Measurements from ENCODE around the gene EGLN1. TPM values are rescaled to one million over a fixed set of nuclear protein-coding genes. Genes with fewer than 3 reads are reported as not detected.

EGLN1 gene
- polyA plus RNA-seq, 1 of the 3 experiments (the other 2 are of a cell fraction): 10.7 TPM

DNA sequence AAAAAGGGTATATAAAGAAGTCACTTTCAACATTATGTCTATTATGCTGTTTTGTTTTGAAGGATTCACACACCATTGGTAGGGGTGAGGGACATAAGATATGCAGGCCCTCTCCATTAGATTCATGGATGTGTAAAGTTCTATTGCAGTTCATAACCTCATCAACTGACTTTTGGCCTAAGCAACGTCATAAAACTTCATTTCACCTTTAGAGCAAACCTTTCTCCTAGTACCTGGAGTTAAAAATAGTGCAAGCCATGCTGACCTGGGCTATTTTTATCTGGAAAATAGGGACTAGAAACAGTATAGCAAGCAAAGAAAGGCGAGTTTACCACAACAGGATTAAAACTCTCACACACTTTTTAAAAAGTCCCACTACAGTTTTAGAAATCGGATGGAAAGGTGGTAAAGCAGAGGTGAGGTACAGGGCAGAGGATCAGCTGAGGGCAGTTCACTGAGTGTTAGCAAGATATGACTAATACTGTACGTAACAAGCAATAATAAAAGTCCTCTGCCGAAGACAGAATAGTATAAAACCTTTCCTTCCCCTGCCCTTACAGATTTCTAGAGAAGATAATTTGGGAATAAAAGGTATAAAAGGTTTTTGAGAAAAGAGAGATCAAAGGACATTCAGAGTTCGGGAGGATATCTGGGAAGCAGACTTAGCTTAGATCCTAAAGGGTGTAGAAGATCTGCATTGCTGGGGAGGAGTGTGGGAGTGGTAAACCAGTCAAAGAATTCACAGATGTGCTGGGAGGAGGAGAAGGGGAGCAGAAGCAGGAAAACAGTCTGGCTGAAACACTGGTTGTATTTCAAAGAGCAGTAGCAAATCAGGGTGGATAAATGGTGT lies 14.3 kb downstream of the EGLN1 start:
- CTCF ChIA-PET: interaction anchor here (1.4 to 1.7 kb wide), 2 partner anchors 10 to 19 kb away, joined by 4 to 5 read pairs; no protein-coding TSS in a partner anchor
- Histone ChIP-seq H3K9ac (peak overlapping the region; percentile 37; the same call in 1 of the 2 replicates), H3F3A (replicated peaks; ENCODE audit: insufficient read depth) (peaks cover 12% of the 10 kb centered on the region)

DNA sequence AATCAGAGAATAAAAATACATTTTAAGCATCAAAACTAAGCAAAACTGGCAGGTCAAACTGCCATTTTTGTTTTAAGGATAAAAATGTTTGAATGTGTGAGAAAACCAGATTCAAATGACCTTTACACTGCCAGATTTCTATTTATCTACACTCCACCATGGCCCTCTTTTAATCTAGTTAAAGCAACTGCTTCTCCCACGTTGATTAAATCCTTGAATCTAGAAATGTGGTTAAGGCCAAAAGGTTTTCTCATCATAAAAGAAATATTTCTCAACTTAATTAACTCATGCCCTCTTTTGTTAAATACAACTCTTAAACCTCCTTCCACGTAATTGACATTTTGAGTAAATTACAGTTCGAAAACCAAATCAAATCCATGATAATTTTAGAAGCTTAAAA lies 15.0 kb downstream of the EGLN1 start:
- TF ChIP-seq SMC3 (IDR thresholded peaks at IDR 0.05; ENCODE audit: low read depth, low read length): no peak
- TF ChIP-seq CHD2 (IDR thresholded peaks at IDR 0.05; ENCODE audit: low read length, partially characterized antibody): no peak
- TF ChIP-seq CTCF (IDR thresholded peaks at IDR 0.05): no peak
- no peak for TF ChIP-seq RCOR1 (IDR thresholded peaks at IDR 0.05; ENCODE audit: low read length)
- TF ChIP-seq, protein P1, sequence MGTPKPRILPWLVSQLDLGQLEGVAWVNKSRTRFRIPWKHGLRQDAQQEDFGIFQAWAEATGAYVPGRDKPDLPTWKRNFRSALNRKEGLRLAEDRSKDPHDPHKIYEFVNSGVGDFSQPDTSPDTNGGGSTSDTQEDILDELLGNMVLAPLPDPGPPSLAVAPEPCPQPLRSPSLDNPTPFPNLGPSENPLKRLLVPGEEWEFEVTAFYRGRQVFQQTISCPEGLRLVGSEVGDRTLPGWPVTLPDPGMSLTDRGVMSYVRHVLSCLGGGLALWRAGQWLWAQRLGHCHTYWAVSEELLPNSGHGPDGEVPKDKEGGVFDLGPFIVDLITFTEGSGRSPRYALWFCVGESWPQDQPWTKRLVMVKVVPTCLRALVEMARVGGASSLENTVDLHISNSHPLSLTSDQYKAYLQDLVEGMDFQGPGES (IDR thresholded peaks at IDR 0.05; ENCODE audit: low read depth, low read length): no peak
- no peak for TF ChIP-seq MAX (IDR thresholded peaks at IDR 0.05; ENCODE audit: low read depth)
- TF ChIP-seq USF2 (IDR thresholded peaks at IDR 0.05; ENCODE audit: borderline replicate concordance, low read depth, low read length): no peak
- no peak for TF ChIP-seq RFX5 (IDR thresholded peaks at IDR 0.05; ENCODE audit: low read length)
- TF ChIP-seq MXI1 (IDR thresholded peaks at IDR 0.05; ENCODE audit: low read depth, low read length): no peak
- TF ChIP-seq POLR2AphosphoS5 (IDR thresholded peaks at IDR 0.05; ENCODE audit: low read depth, low read length): no peak
- no peak for TF ChIP-seq TCF12 (IDR thresholded peaks at IDR 0.05)
- no peak for TF ChIP-seq SIN3A (IDR thresholded peaks at IDR 0.05; ENCODE audit: borderline replicate concordance, low read depth, low read length)
- H3K9ac ChIP-seq: no peak overlapping the region
- peaks cover 29% of the 10 kb centered on the region for H4K20me1 ChIP-seq (ENCODE audit: insufficient read depth)
- H3K9me3 ChIP-seq: no peaks in the 10 kb centered on the region
- H3K27ac ChIP-seq (ENCODE audit: low read depth in 2 of 2, low read length in 1 of 2): peak overlapping the region; percentile 65 to 83; a peak in 3 of 4 replicates
- H3F3A ChIP-seq (replicated peaks; ENCODE audit: insufficient read depth): peaks cover 12% of the 10 kb centered on the region
- no peak overlapping the region; a peak in 1 of 4 replicates for H3K4me3 ChIP-seq (ENCODE audit: low read depth in 2 of 2, low read length in 1 of 2)
- H3K79me2 ChIP-seq (ENCODE audit: insufficient read depth): peaks cover 98% of the 10 kb centered on the region
- POLR2A ChIA-PET: no interaction called here
- no peaks in the 10 kb centered on the region for H3K9me2 ChIP-seq
- WGBS (ENCODE audit: low lambda C conversion rate): 57% methylated on average over 3 of the region's 3 CpGs
- H3K27me3 ChIP-seq (ENCODE audit: insufficient read depth): no peaks in the 10 kb centered on the region
- 0 out of 2 replicates have a peak overlapping the region, but pooled peaks have one; percentile 73 for H3K4me2 ChIP-seq
- DNase-seq: no peak
- peaks cover 13 to 26% of the 10 kb centered on the region in 2 experiments for H3K4me1 ChIP-seq (ENCODE audit: control insufficient read depth in 1 of 2, insufficient read depth in 2 of 2, low read depth in 1 of 2, low read length in 1 of 2)
- no peak overlapping the region for H2AFZ ChIP-seq (ENCODE audit: low read depth)
- CTCF ChIA-PET: interaction anchor here (1.7 kb wide), 1 partner anchor 19 kb away, joined by 5 read pairs; no protein-coding TSS in a partner anchor
- peaks cover 0 to 2% of the 10 kb centered on the region in 2 experiments for H3K36me3 ChIP-seq (replicated peaks in 1 of 2; ENCODE audit: control insufficient read depth in 1 of 2, insufficient read depth in 2 of 2, low read length in 1 of 2)

More for the DNA sequence above, 14.3 kb downstream of the EGLN1 start:
- Histone ChIP-seq H3K27me3 (ENCODE audit: insufficient read depth) (no peaks in the 10 kb centered on the region), H3K9me2 (no peaks in the 10 kb centered on the region), H3K36me3 (replicated peaks in 1 of 2; ENCODE audit: control insufficient read depth in 1 of 2, insufficient read depth in 2 of 2, low read length in 1 of 2) (peaks cover 5 to 6% of the 10 kb centered on the region in 2 experiments), H3K4me3 (ENCODE audit: low read depth in 2 of 2, low read length in 1 of 2) (peak overlapping the region in 1 of 2 experiments; percentile 36; a peak in 3 of 4 replicates), H3K4me1 (ENCODE audit: control insufficient read depth in 1 of 2, insufficient read depth in 2 of 2, low read depth in 1 of 2, low read length in 1 of 2) (peaks cover 13 to 32% of the 10 kb centered on the region in 2 experiments), H3K79me2 (ENCODE audit: insufficient read depth) (peaks cover 98% of the 10 kb centered on the region), H3K4me2 (peak overlapping the region; percentile 73), H3K27ac (ENCODE audit: low read depth in 2 of 2, low read length in 1 of 2) (peak overlapping the region; percentile 65 to 83; a peak in 3 of 4 replicates), H2AFZ (ENCODE audit: low read depth) (no peak overlapping the region; the same call in 1 of the 2 replicates), H4K20me1 (ENCODE audit: insufficient read depth) (peaks cover 29% of the 10 kb centered on the region), H3K9me3 (no peaks in the 10 kb centered on the region)
- 29% methylated on average over 6 of the region's 6 CpGs for WGBS (ENCODE audit: low lambda C conversion rate)
- no peak for DNase-seq
- POLR2A ChIA-PET: no interaction called here
- TF ChIP-seq RXRA (IDR thresholded peaks at IDR 0.05; ENCODE audit: borderline replicate concordance, low read depth) (peak; percentile 56; the same call in 1 of the 2 replicates), GABPA (IDR thresholded peaks at IDR 0.05; ENCODE audit: low read depth) (no peak), FOSL2 (IDR thresholded peaks at IDR 0.05; ENCODE audit: borderline replicate concordance, low read depth) (peak; percentile 24; the same call in 1 of the 2 replicates), TCF12 (IDR thresholded peaks at IDR 0.05) (peak; percentile 39; the same call in 1 of the 2 replicates)

Measured in SK-N-SH (cell line).